Measurements from ENCODE around the gene PPP1R3E. TPM values are rescaled to one million over a fixed set of nuclear protein-coding genes. Genes with fewer than 3 reads are reported as not detected.

Gene PPP1R3E
- total RNA-seq, 2 experiments from 2014 or later: 50.8 to 51.7 TPM

DNA sequence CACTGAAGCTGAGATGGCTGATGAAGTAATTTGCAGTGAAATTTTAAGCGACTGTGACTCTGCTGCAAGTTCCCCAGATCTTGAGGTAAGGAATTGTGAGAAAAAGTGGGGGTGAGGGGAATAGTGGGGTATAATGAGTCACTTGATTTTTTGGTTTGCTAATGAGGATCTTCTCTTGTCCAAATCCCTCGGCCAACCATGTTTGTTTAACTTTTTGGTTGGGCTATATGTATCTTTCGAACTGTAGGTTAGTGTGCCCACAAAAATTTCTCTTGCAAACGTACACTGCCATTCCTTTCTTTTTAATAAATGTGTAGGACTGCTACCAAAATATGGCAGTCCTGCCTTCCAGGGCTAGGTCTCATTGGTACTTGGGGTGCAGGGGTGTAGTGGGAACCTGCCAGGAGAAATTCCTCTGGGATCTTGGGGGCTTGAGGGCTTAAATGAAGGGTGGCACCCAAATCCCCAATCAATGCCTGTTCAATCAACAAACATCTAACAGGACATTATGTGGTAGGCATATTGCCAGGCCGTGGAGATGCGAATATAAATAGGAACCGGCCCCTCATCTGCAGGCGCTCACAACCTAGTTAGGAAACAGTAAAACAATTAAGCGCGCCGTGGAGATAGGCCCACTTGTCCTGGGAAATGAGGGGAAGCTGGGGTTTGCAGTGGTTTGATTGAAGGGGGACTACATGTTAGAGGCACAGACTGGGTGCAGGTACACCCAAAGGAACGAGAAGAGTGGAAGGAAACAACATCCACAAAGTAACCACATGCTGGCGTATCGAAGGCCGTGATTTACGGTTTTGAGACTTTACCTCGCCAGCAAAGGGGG is 17.3 kb upstream of the PPP1R3E start:
- Mint-ChIP-seq H3K27me3 (no peaks in the 10 kb centered on the region), H3K36me3 (peaks cover 13% of the 10 kb centered on the region), H3K4me1 (peaks cover 26% of the 10 kb centered on the region), H3K4me3 (peak overlapping the region; percentile 93), H3K27ac (peak overlapping the region; percentile 98), H3K9me3 (no peaks in the 10 kb centered on the region)
- ATAC-seq (ENCODE audit: low read depth) (no peak), DNase-seq (no peak)
- POLR2A ChIA-PET: interaction anchor here (0.6 to 6.4 kb wide), 16 partner anchors 10 to 795 kb away, joined by 3 to 182 read pairs (median 8); partner anchors contain the start of genes ACIN1, BCL2L2, C14orf119 and CEBPE

DNA sequence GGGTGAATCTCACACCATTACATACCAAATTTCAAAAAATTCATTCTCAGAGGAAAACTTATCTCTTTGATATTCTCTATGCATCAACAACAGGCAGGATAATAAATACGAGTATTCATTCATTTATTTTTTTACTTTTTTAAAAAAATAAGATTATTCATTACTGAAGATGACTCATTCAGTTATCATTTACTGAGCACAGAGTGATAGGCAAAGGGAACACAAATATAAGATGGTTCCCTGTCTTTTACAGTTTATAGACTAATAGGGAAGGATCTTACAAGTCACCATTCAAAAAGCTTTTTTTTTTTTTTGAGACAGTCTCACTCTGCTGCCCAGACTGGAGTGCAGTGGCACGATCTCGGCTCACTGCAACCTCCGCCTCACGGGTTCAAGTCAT is 13.6 kb upstream of the PPP1R3E start:
- POLR2A ChIA-PET: no interaction called here
- Mint-ChIP-seq H3K9me3 (no peaks in the 10 kb centered on the region), H3K4me1 (peaks cover 13% of the 10 kb centered on the region), H3K27ac (no peak overlapping the region), H3K36me3 (peaks cover 3% of the 10 kb centered on the region), H3K27me3 (no peaks in the 10 kb centered on the region), H3K4me3 (no peak overlapping the region)
- ATAC-seq (ENCODE audit: low read depth) (no peak), DNase-seq (no peak)

DNA sequence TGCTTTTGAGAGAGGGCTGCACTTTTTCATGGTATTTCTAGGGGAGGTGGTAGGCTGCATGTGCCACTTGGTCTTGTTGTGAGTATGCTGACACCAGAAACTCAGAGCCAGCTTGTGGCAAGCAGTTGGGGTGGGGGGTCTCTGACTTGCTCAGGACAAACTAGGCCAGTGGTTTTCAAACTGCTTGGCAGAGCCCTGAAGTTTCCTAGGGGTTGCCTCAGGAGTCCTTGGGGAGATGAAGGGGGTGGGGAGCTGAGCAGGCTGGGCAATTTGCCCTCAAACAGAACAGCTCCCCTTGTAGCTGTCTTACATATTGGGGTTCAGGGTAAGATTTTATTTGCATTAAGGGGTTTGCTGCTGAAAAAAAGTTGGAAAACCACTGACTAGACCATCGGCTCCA is 7.9 kb upstream of the PPP1R3E start:
- H3K27ac Mint-ChIP-seq: no peak overlapping the region
- ATAC-seq (ENCODE audit: low read depth): no peak
- no peaks in the 10 kb centered on the region for H3K9me3 Mint-ChIP-seq
- no peak for DNase-seq
- H3K27me3 Mint-ChIP-seq: peaks cover 14% of the 10 kb centered on the region
- H3K36me3 Mint-ChIP-seq: peaks cover 2% of the 10 kb centered on the region
- H3K4me3 Mint-ChIP-seq: no peak overlapping the region
- peaks cover 5% of the 10 kb centered on the region for H3K4me1 Mint-ChIP-seq
- POLR2A ChIA-PET: interaction anchor here (2.4 to 2.6 kb wide), 2 partner anchors 8 to 11 kb away, joined by 11 to 12 read pairs; partner anchors contain the start of genes PABPN1 and PPP1R3E

DNA sequence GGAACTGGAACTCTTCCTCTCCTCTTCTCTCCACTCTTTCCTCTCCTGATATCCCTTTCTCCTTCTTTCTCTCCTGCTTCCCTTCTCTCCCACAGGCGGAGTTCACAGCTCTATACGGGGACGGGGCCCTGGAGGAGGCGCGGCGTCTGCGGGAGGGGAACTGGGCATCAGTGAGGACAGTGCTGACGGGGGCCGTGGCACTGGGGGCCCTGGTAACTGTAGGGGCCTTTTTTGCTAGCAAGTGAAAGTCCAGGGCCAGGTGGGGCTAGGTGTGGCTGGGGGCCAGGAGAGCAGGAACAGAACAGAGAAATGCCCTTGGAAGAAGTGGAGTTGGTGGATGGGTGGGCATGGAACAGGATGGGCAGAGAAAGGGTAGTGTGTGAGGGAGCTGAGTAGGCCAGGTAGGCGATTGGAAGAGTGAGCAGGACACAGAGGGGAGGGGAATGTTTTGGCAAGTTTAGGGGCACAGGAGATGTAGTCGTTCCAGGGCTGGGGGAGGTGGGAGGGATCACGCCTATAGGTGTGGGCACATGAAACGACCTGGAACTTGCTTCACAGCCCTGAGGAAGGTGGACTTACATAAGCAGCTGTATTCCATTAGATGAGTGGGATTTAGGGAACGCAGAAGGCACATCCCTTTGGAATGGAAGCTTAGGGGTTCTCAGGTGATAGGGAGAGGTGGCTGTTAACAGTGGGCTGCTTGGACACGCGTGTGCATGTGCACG is 6.2 kb upstream of the PPP1R3E start:
- Mint-ChIP-seq H3K36me3 (peaks cover 2% of the 10 kb centered on the region), H3K27ac (no peak overlapping the region), H3K4me3 (no peak overlapping the region), H3K27me3 (peaks cover 14% of the 10 kb centered on the region), H3K4me1 (peaks cover 5% of the 10 kb centered on the region), H3K9me3 (no peaks in the 10 kb centered on the region)
- POLR2A ChIA-PET: interaction anchor here (2.4 to 3.4 kb wide), 2 partner anchors 12 kb away, joined by 11 to 21 read pairs; partner anchors contain the start of gene PABPN1
- DNase-seq: no peak
- ATAC-seq (ENCODE audit: low read depth): no peak

DNA sequence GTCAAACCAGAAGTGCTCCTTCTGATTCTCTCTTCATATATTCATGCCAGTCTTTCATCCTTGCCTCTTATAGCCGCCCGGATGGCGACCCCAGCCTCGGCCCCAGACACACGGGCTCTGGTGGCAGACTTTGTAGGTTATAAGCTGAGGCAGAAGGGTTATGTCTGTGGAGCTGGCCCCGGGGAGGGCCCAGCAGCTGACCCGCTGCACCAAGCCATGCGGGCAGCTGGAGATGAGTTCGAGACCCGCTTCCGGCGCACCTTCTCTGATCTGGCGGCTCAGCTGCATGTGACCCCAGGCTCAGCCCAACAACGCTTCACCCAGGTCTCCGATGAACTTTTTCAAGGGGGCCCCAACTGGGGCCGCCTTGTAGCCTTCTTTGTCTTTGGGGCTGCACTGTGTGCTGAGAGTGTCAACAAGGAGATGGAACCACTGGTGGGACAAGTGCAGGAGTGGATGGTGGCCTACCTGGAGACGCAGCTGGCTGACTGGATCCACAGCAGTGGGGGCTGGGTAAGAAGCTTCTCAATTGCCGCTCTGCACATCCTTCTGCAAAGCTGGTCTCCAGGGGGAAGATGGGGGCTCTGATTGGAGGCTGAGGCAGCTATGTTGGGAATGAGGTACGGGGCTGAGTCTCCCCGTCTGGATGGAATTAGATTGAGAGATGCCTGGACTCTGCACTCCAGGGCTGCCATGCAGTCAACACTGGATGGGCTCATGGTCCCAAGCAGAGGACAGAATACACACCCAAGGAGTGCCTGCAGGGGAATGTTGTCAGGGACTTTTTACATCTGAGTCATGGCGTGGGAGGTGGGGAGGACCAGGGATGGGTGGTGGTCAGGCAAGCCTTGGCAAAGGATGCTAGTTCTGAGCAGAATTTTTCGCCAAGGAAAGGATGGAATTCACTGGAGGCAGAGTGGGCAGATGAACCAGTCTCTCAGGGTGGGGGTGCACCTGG is 5.3 kb upstream of the PPP1R3E start:
- Mint-ChIP-seq H3K9me3 (no peaks in the 10 kb centered on the region), H3K4me1 (peaks cover 10% of the 10 kb centered on the region), H3K4me3 (peak overlapping the region; percentile 80), H3K36me3 (peaks cover 2% of the 10 kb centered on the region), H3K27ac (peak overlapping the region; percentile 7), H3K27me3 (peaks cover 14% of the 10 kb centered on the region)
- POLR2A ChIA-PET: interaction anchor here (3.4 kb wide), 1 partner anchor 13 kb away, joined by 21 read pairs; the partner anchor contains the start of gene PABPN1
- ATAC-seq (ENCODE audit: low read depth) (no peak), DNase-seq (no peak)

DNA sequence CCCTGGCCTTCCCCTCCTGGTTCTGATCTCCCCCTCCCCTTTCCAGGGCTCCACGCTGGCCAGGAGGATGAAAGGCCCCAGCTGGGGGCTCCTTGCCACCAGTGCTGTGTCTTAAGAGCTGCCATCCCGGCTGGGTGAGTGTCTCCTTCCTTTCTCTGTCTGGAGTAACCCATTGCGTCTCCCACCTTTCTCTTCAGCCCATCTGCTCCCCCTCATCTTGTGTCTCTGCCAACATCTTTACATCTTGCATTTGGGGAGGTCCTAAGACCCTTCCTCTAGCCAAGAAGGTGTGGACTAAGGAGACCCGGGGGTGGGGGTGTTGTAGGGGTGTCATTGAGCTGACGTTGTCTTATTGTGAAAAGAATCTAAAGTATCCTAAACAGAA is 4.5 kb upstream of the PPP1R3E start:
- Mint-ChIP-seq H3K27me3 (peaks cover 14% of the 10 kb centered on the region), H3K27ac (peak overlapping the region; percentile 76), H3K36me3 (peaks cover 2% of the 10 kb centered on the region), H3K4me3 (peak overlapping the region; percentile 80), H3K9me3 (no peaks in the 10 kb centered on the region), H3K4me1 (peaks cover 13% of the 10 kb centered on the region)
- DNase-seq (no peak), ATAC-seq (ENCODE audit: low read depth) (no peak)
- POLR2A ChIA-PET: interaction anchor here (3.4 kb wide), 1 partner anchor 14 kb away, joined by 21 read pairs; the partner anchor contains the start of gene PABPN1

DNA sequence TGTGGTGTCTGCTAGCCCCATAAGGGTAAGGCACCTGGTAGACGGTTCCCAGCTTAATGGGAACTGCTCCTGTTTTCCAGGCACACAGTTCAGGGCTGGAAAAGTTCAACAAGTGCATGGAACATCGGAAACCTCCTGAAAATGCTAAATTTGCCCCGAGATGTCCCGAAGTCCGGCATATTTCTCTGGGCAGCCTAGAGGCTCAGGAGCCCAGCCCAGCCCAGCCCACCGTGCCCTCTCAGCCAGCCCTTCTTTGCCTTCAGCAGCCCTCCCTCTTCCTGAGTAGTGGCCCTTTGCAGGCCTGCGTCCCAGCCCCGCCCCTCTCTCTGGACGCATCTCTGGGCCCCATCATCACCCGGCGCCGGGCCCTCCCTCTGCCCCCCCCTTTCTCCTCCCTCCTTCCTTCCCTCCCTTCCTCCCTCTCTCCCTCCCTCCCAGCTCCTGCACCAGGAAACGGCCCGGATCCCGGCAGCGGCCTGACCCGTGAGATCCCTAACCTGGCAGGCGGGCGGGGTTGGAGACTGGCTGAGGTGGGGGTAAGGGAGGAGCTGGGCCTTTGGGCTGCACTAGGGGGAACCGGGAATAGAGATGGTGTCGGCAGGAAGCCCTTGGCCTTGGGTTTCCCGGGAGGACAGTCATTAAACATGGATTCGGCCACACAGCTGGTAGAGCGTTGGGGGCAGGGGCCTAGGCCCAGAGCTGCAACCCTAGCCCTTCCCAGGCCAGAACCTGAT is 3.9 kb upstream of the PPP1R3E start, which contains the start of gene BCL2L2:
BCL2L2 (plus strand) TSS at position 422 of the 734 bp plus-strand sequence. CDS start 935 bp downstream, outside the sequence.
- Mint-ChIP-seq H3K9me3 (no peaks in the 10 kb centered on the region), H3K4me3 (peak within 1 kb of the TSS; percentile 80), H3K27ac (peak within 1 kb of the TSS; percentile 76), H3K27me3 (peaks cover 14% of the 10 kb centered on the region), H3K4me1 (peaks cover 13% of the 10 kb centered on the region), H3K36me3 (peaks cover 2% of the 10 kb centered on the region)
- ATAC-seq (ENCODE audit: low read depth): no peak
- peak; percentile 49 for DNase-seq
- POLR2A ChIA-PET: interaction anchor here (0.6 to 3.4 kb wide), 2 partner anchors 14 to 434 kb away, joined by 4 to 21 read pairs; partner anchors contain the start of gene PABPN1

DNA sequence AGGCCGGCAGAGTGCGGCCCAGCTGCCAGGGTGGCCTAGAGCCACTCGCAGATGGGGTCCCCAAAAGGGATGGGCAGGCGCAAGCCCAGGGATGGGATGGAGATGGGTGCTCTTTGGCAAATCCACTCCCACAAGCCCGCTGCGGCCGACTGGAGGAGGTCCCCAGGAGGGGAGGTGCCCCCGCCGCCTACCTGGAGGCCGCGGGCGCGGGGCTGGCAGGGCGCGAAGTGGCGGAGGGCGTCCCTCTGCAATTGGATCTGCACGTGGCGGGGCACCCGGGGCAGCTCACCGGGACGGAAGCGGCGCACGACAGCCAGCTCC is 730 bp downstream of the PPP1R3E start:
- Mint-ChIP-seq H3K27ac (peak overlapping the region; percentile 97), H3K9me3 (no peaks in the 10 kb centered on the region), H3K36me3 (peaks cover 2% of the 10 kb centered on the region), H3K4me1 (peaks cover 17% of the 10 kb centered on the region), H3K4me3 (peak overlapping the region; percentile 96), H3K27me3 (peaks cover 7% of the 10 kb centered on the region)
- ATAC-seq (ENCODE audit: low read depth) (peak; percentile 24), DNase-seq (no peak)
- POLR2A ChIA-PET: interaction anchor here (0.6 to 6.4 kb wide), 10 partner anchors 9 to 867 kb away, joined by 3 to 182 read pairs (median 12); partner anchors contain the start of genes ACIN1, C14orf119, DCAF11 and HOMEZ

DNA sequence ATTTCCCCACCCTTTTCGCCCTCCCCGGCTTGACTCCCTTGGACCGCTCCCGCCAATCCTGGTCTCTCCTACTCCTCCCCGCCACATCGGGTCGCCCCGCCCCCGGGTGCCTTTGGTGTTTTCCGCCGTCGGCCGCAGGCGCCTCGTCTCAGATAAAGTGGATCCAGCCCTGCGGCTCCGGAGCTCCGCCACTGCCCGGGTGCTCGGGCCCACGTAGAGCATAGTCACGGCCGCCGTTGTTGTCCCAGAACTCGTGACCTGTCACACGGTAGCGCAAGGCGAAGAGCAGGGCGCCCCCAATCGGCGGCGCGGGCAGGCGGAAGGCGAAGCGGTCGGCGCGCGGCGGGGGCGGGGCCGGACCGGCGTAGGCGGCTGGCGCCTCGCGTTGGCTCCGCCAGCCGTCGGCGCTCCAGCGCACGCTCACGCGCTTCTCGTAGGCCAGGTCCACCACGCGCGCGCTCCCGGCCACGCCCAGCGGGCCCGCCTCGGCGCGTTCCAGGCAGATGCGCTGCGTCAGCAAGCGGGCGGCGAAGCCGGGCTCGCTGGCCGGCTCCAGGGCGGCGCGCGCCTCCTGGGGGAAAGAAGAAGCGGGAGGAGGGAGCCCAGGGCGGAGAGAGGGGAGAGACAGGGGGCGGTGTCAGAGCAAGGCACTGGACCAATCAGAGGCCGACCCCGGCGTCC is 1.2 kb downstream of the PPP1R3E start:
- peaks cover 7% of the 10 kb centered on the region for H3K27me3 Mint-ChIP-seq

DNA sequence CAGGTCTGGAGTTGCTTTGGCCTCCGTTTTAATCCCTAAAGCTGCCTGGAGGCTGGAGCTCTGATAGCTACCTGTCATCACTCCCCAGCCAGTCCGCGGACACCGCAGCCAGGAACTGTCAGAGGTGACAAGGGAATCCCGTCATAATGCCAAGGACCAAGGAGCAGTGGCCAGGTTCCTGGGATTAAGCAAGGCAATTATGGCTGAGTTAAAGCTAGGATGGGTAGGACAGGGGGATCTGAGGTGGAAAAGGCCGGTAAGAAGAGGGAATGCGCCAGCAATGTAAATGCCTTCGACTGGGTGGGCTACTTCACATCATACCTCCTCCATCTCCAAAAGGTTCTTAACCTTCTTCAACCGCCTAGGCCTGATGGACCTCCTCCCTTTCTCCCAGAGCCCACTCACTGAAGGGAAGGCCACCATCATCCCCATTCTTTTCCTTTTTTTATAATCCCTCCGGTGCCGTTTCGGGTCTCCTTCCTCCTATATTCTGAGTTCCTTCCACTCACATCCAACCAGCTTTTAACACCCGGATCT is 1.9 kb downstream of the PPP1R3E start:
- peaks cover 2% of the 10 kb centered on the region for H3K36me3 Mint-ChIP-seq
- H3K4me1 Mint-ChIP-seq: peaks cover 17% of the 10 kb centered on the region
- POLR2A ChIA-PET: interaction anchor here (1.6 to 6.4 kb wide), 4 partner anchors 14 to 206 kb away, joined by 11 to 182 read pairs (median 14); partner anchors contain the start of genes ACIN1, C14orf119, HOMEZ and PABPN1
- peak overlapping the region; percentile 94 for H3K4me3 Mint-ChIP-seq
- DNase-seq (peak; percentile 48), ATAC-seq (ENCODE audit: low read depth) (no peak)
- H3K27me3 Mint-ChIP-seq: peaks cover under 1% of the 10 kb centered on the region
- H3K27ac Mint-ChIP-seq: peak overlapping the region; percentile 97
- H3K9me3 Mint-ChIP-seq: no peaks in the 10 kb centered on the region

More for the DNA sequence above, 1.2 kb downstream of the PPP1R3E start:
- POLR2A ChIA-PET: interaction anchor here (0.6 to 6.4 kb wide), 7 partner anchors 10 to 867 kb away, joined by 3 to 182 read pairs (median 12); partner anchors contain the start of genes ACIN1, C14orf119, HOMEZ and PABPN1
- peaks cover 2% of the 10 kb centered on the region for H3K36me3 Mint-ChIP-seq
- peak; percentile 100 for DNase-seq
- peak overlapping the region; percentile 96 for H3K4me3 Mint-ChIP-seq
- peak; percentile 83 for ATAC-seq (ENCODE audit: low read depth)
- H3K27ac Mint-ChIP-seq: peak overlapping the region; percentile 97
- H3K4me1 Mint-ChIP-seq: peaks cover 17% of the 10 kb centered on the region
- H3K9me3 Mint-ChIP-seq: no peaks in the 10 kb centered on the region
